Amygdala (tissue), 56 donors: Measurements from ENCODE around the gene APBA2.

Experiments used
- DNase-seq, 56 donors: peaks; one replicate each; lab custom pipeline; 2025; lab: John Stamatoyannopoulos, UW

APBA2 gene

GRCh38 chr15:28952666-28953491 is 67.1 kb downstream of the APBA2 start:
- DNase-seq: peak in 1 of 56 donors; percentile 20

DNA sequence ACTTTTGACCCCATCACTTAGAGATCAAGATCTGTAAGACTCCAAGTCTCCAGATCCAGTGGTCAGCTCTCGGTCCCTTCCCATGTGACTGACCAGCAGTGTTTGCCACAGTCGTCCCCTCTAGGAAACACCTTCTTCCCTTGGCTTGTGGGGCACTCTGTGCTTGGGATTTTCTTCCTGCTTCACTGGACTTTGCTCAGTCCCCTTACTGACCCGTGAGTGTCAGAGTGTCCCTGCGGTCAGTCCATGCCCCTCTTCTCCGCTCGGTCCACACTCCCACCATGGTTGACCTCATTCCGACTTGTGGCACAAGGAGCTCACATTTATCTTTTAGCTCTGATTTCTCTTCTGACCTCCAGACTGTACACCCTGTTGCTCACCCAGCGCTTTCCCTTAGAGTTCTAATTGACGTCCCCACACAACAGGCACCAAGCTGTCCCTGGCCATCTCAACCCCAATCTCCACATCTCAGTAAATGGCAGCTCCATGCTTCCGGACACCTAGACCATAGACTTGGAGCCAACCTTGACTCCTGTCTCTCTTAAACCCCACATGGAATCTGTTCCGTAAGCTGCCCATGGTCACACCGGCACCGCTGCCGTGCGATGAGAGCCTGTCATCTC is 67.9 kb downstream of the APBA2 start:
- no peak for DNase-seq

- no peak for DNase-seq
Measured at GRCh38 chr15:28954466-28955159, 68.8 kb downstream of the APBA2 start.

DNA sequence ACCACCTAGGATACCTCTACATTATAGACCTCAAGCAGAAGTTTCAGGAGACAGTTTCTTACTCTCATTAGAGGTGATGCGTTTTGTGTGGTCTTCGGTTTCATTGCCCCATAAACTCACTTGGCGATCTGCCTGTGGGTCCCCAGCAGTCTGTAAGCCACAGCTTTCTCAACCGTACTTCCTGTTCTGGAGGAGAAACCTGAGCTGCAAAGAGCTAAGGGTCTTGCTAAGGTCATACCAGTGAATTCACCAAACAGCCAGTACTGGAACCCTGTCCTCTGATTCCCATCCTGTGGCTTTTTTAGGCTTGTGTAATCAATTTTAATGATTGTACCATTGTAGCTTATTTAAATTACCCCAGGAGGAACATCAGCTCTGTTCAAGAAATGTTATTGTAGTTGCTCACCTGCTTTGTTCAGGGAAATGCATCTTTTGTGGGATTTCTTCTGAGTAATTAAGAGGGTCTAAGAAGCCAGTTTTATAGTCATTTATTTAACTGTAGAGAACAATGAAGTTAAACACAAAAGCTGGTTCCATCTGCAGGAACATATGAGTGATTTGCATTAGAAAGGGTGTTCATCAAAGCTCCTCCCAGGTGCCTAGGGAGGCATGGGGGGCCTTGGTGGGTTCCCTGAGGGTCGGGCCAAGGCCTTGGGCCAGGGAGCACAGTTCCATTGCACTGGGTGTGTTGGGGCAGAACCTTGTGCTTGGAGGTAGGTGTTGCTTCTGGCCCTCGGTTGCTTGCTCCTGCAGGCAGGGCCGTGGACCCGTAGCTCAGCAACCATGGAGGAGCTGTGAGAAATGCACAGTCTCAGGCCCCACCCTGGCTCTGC is 69.6 kb downstream of the APBA2 start:
- DNase-seq: no peak

- no peak for DNase-seq
Measured at GRCh38 chr15:28955993-28956421, 70.2 kb downstream of the APBA2 start.

GRCh38 chr15:28956491-28956890 is 70.7 kb downstream of the APBA2 start:
- DNase-seq: no peak

GRCh38 chr15:28957606-28958498 is 72.1 kb downstream of the APBA2 start:
- no peak for DNase-seq

DNA sequence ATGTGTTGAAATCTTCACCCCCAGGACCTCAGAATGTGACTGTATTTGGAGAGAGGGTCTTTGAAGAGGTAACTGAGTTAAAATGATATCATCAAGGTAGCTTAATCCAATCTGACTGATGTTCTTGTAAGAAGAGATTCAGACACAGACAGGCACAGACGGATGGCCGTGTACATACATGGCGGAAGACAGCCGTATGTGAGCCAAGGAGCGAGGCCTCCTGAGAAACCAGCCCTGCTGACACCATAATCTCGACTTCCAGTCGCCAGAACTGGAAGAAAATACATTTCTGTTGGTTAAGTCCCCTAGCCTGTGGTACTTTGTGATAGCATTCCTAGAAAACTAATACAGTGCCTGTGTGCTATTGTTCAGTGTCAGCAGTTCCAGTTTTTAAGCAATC is 73.6 kb downstream of the APBA2 start:
- no peak for DNase-seq

DNA sequence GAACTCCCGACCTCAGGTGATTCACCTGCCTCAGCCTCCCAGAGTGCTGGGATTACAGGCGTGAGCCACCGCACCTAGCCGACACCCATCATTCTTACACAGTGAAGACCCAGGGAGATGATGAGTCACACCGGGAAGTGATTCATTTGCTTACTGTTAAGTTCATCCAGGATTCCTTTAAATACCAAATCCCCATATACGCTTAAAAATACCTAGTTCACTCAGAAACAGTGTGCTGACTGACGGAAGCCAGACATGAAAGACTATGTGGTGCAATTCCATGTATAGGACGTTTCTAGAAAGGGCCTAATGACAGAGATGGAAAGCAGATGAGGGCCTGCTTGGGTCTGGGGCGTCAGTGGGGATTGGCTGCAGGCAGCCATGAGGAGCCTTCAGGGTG is 75.2 kb downstream of the APBA2 start:
- DNase-seq: no peak

GRCh38 chr15:28961391-28961790 is 75.6 kb downstream of the APBA2 start:
- DNase-seq: no peak

GRCh38 chr15:28962851-28963710 is 77.3 kb downstream of the APBA2 start:
- no peak for DNase-seq

- no peak for DNase-seq
Measured at GRCh38 chr15:28963711-28964081, 77.9 kb downstream of the APBA2 start.

- no peak for DNase-seq
Measured at GRCh38 chr15:28964098-28964497, 78.3 kb downstream of the APBA2 start.

DNA sequence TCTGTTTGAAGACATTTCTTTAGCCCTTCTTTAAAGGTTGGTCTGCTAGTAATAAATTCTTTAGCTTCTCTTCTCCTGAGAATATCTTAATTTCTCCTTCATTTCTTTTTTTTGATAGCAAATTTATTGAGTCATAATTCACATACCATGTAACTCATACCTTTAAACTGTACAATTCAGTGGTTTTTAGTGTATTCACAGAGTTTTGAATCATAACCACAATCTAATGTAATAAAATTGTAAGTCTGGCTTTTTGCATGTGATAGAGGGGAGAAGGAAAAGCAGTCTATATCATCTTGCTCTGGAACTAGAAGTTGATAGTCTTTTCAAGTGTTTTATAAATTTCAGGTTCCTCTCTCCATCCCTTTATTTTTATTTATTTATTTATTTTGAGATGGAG is 81.3 kb downstream of the APBA2 start:
- no peak for DNase-seq

DNA sequence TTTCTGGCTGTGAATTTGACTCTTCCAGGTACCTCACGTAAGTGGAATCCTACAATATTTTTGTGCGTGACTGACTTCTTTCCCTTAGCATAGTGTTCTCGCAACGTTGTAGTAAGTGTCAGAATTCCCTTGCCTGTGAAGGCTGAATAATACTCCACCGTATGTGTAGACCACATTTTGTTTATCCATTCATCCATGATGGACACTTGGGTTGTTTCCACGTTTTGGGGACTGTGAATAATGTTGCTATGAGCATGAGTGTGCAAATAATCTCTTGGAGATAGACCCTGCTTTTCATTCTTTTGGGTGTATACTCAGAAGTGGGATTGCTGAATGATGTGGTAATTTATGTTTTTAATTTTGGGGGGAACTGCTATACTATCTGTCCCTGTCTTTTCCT is 82.2 kb downstream of the APBA2 start:
- DNase-seq: no peak

GRCh38 chr15:28969511-28970085 is 83.8 kb downstream of the APBA2 start:
- peak in 30 of 56 donors; percentile 14 to 71 (median 50) for DNase-seq

DNA sequence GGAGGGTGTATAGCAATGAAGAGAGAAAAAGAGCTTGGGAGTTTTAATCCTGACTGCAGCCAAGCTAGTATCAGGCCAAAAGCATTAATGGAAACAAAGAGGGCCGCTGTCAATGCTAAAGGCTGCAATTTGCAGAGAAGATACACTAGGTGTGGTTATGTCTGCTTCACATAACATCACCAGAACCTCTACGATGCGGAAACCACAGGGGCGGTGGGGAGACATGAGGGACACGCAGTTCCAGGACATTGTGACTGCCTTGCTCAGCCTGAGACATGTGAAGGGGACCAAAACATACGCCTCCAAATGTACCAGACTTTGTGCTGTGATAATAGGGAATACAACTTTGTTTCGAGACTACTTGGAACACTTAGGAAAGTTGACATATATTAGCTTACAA is 88.4 kb downstream of the APBA2 start:
- no peak for DNase-seq

DNA sequence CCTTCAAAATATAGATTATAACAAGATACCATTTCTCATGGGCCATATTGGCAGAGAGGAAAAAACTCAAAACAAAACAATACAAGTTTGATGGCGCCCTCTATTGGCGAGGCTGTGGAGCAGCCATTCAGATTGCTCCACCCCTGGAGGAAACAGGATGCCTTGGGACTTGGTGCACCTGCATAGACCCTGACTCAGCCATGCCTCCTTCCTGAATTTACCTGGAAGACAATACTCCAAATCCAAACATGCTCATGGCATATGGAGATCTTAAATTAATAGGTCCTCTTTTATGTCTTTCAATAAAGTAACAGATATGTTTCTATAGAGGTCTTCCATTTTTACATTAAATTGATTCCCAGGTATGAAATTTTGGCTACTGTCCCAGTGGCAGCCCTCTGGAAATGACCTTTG is 90.0 kb downstream of the APBA2 start:
- peak in 8 of 56 donors; percentile 19 to 64 (median 34) for DNase-seq
